ENCODE results near the gene PTPRN2.

DNA sequence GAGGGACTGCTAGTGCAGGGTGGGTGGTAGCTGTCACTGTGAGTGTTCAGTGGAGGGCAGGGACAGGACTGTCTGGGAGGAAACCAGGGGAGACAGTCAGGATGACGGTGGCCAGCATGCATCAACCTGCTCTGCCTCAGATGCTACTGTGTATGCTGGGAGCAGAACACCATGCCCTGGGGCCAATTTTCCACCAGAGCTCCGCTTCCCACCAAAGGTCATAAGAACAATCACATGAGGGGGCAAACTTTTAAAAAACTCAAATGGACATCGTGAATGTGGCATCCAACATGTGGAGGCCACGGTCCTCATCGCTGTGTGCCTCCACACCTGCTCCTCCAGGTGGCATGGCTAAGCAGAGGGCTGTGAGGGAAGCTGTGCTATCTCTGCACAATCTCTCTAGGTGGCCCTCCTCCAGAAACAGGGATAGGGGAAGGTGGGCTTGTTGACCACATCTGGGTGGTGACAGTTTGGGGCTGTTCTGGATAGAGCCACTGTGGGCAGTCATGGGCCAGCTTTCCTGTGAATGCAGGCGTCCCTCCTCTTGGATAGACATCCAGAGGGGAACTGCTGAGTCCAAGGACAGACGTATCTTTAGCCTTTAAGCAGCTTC, 411.0 kb downstream of the PTPRN2 start:
- TF ChIP-seq POLR2A (IDR thresholded peaks at IDR 0.05; ENCODE audit: low read depth, low read length) (no peak), POLR2AphosphoS5 (IDR thresholded peaks at IDR 0.05; ENCODE audit: insufficient read depth, low read depth, low read length) (no peak), EZH2 (IDR thresholded peaks at IDR 0.05; ENCODE audit: borderline replicate concordance, low read depth, low read length, severe bottlenecking) (no peak), GATA2 (IDR thresholded peaks at IDR 0.05; ENCODE audit: insufficient read depth, insufficient read length, low read depth, low read length) (no peak), FOS (IDR thresholded peaks at IDR 0.05; ENCODE audit: borderline replicate concordance, insufficient read depth, low read length) (no peak), JUN (IDR thresholded peaks at IDR 0.05; ENCODE audit: borderline replicate concordance, insufficient read depth, insufficient read length, low read depth) (no peak), MYC (IDR thresholded peaks at IDR 0.05; ENCODE audit: low read depth, low read length) (no peak)
- TF ChIP-seq, protein P1, sequence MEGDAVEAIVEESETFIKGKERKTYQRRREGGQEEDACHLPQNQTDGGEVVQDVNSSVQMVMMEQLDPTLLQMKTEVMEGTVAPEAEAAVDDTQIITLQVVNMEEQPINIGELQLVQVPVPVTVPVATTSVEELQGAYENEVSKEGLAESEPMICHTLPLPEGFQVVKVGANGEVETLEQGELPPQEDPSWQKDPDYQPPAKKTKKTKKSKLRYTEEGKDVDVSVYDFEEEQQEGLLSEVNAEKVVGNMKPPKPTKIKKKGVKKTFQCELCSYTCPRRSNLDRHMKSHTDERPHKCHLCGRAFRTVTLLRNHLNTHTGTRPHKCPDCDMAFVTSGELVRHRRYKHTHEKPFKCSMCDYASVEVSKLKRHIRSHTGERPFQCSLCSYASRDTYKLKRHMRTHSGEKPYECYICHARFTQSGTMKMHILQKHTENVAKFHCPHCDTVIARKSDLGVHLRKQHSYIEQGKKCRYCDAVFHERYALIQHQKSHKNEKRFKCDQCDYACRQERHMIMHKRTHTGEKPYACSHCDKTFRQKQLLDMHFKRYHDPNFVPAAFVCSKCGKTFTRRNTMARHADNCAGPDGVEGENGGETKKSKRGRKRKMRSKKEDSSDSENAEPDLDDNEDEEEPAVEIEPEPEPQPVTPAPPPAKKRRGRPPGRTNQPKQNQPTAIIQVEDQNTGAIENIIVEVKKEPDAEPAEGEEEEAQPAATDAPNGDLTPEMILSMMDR (IDR thresholded peaks at IDR 0.05; ENCODE audit: extremely low read depth in 1 of 2, insufficient read depth in 1 of 2, low read depth in 1 of 2, low read length in 2 of 2) = no peak
- TF ChIP-seq, protein P2, sequence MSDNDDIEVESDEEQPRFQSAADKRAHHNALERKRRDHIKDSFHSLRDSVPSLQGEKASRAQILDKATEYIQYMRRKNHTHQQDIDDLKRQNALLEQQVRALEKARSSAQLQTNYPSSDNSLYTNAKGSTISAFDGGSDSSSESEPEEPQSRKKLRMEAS (IDR thresholded peaks at IDR 0.05; ENCODE audit: insufficient read depth, insufficient read length) = no peak

Data from endothelial cell of umbilical vein (primary cell).